ENCODE measurements around the gene RET. TPM values are rescaled to one million over a fixed set of nuclear protein-coding genes. Genes with fewer than 3 reads are reported as not detected.

RET gene
- total and polyA plus RNA-seq, 2 experiments from 2014 or later: 0.50 TPM; not detected in 1

DNA sequence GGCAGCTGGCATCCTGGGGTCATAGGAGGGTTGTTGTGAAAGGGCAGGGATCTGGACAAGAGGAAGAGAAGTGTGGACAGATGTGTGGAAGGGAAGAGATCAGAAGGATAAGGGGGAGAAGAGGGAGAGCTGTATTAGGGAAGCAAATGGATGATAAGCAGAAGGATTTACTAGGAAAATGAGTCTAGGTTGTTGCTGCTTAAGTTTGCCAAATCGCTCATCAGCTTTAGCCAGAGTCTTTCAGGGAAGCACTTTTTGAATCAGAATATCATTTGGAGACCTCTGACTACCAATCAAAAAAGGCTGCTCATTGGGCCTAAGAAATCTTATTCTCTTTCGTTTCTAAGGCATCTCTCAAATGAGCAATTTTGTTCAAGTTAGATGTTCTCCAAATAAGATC, 58.8 kb downstream of the RET start:
- H3K36me3 ChIP-seq (replicated peaks; ENCODE audit: insufficient read depth, low read depth): no peaks in the 10 kb centered on the region
- TF ChIP-seq EZH2phosphoT487 (IDR thresholded peaks at IDR 0.05; ENCODE audit: low read depth, severe bottlenecking, unreplicated experiment) (no peak), EZH2 (IDR thresholded peaks at IDR 0.05; ENCODE audit: borderline replicate concordance) (no peak)
- TF ChIP-seq, protein P1, sequence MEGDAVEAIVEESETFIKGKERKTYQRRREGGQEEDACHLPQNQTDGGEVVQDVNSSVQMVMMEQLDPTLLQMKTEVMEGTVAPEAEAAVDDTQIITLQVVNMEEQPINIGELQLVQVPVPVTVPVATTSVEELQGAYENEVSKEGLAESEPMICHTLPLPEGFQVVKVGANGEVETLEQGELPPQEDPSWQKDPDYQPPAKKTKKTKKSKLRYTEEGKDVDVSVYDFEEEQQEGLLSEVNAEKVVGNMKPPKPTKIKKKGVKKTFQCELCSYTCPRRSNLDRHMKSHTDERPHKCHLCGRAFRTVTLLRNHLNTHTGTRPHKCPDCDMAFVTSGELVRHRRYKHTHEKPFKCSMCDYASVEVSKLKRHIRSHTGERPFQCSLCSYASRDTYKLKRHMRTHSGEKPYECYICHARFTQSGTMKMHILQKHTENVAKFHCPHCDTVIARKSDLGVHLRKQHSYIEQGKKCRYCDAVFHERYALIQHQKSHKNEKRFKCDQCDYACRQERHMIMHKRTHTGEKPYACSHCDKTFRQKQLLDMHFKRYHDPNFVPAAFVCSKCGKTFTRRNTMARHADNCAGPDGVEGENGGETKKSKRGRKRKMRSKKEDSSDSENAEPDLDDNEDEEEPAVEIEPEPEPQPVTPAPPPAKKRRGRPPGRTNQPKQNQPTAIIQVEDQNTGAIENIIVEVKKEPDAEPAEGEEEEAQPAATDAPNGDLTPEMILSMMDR (IDR thresholded peaks at IDR 0.05; ENCODE audit: poor library complexity): no peak
- no peaks in the 10 kb centered on the region for H3K9me2 ChIP-seq (replicated peaks; ENCODE audit: insufficient read depth)
- H2AFZ ChIP-seq: no peak overlapping the region
- peaks cover 15% of the 10 kb centered on the region for H3K4me1 ChIP-seq (ENCODE audit: insufficient read depth)
- 96% methylated on average over 2 of the region's 2 CpGs for WGBS (ENCODE audit: low lambda C conversion rate, missing lambda C conversion rate)
- no peak overlapping the region for H3K27ac ChIP-seq
- no peak overlapping the region for H3K4me2 ChIP-seq
- no peaks in the 10 kb centered on the region for H3K9me3 ChIP-seq (ENCODE audit: low read depth)
- H3K4me3 ChIP-seq: no peak overlapping the region
- no peaks in the 10 kb centered on the region for H3K27me3 ChIP-seq
- H3K79me2 ChIP-seq: peaks cover 30% of the 10 kb centered on the region
- H4K20me1 ChIP-seq (ENCODE audit: insufficient read depth, poor library complexity, severe bottlenecking): no peaks in the 10 kb centered on the region
- DNase-seq (ENCODE audit: low spot score): no peak

DNA sequence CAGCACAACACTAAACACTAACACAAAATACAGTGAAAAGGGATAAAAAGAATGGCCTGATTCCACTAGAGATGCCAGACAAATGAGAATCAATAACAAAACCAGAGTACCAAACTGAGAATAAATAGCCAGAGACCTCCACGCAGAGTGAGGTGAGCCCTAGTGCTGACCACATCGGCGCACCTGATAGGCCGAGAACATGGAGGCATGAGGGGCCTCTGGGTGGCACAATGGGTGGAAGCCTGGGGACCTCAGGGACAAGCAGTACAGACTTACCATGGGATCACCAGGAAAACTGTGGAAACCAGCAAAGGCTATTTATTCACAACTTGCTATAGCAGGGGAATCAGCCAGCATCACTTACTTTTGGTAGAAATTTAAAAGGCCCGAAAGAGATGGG, 59.6 kb downstream of the RET start:
- TF ChIP-seq, protein P1 (IDR thresholded peaks at IDR 0.05; ENCODE audit: poor library complexity): no peak
- TF ChIP-seq EZH2 (IDR thresholded peaks at IDR 0.05; ENCODE audit: borderline replicate concordance) (no peak), EZH2phosphoT487 (IDR thresholded peaks at IDR 0.05; ENCODE audit: low read depth, severe bottlenecking, unreplicated experiment) (no peak)
- Histone ChIP-seq H3K9me2 (replicated peaks; ENCODE audit: insufficient read depth) (no peaks in the 10 kb centered on the region), H3K36me3 (replicated peaks; ENCODE audit: insufficient read depth, low read depth) (no peaks in the 10 kb centered on the region), H3K4me1 (ENCODE audit: insufficient read depth) (peaks cover 15% of the 10 kb centered on the region), H3K27ac (no peak overlapping the region), H3K4me3 (no peak overlapping the region), H4K20me1 (ENCODE audit: insufficient read depth, poor library complexity, severe bottlenecking) (no peaks in the 10 kb centered on the region), H2AFZ (no peak overlapping the region), H3K4me2 (peak overlapping the region; percentile 91), H3K79me2 (peaks cover 37% of the 10 kb centered on the region), H3K9me3 (ENCODE audit: low read depth) (no peaks in the 10 kb centered on the region), H3K27me3 (no peaks in the 10 kb centered on the region)
- DNase-seq (ENCODE audit: low spot score): no peak
- 96% methylated on average over 5 of the region's 5 CpGs for WGBS (ENCODE audit: low lambda C conversion rate, missing lambda C conversion rate)

DNA sequence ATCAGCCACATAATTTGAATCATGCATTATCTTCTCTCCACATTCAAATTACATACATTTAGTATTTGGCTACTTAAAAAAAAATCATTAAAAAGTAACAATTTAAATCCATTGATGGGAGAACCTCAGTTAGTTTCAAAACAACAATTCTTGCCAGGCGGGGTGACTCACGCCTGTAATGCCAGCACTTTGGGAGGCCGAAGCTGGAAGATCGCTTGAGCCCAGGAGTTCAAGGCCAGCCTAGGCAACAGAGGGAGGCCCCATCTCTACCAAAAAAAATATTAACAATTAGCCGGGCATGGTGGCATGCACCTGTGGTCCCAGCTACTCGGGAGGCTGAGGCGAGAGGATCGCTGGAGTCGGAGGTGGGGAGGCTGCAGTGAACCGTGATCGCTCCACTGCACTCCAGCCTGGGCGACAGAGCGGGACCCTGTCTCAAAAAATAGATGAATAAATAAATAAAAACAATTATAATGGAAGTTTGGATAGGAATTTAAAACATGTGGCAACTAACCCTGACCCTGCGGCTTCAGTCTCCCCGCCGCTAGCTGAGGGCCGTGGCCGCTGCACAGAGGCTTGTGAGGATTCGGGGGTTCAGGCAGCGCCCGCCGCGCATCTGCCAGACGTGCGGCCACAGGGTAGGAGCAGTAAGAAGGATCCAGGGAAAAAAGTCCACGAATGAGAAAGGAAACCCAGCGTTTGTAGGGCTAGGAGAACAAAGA, 60.3 kb downstream of the RET start:
- peak overlapping the region; percentile 91 for H3K4me2 ChIP-seq
- H3K79me2 ChIP-seq: peaks cover 45% of the 10 kb centered on the region
- TF ChIP-seq EZH2 (IDR thresholded peaks at IDR 0.05; ENCODE audit: borderline replicate concordance) (no peak), EZH2phosphoT487 (IDR thresholded peaks at IDR 0.05; ENCODE audit: low read depth, severe bottlenecking, unreplicated experiment) (no peak)
- TF ChIP-seq, protein P1 (IDR thresholded peaks at IDR 0.05; ENCODE audit: poor library complexity): no peak
- peak overlapping the region; percentile 99 for H3K27ac ChIP-seq
- peaks cover 5% of the 10 kb centered on the region for H4K20me1 ChIP-seq (ENCODE audit: insufficient read depth, poor library complexity, severe bottlenecking)
- H3K9me3 ChIP-seq (ENCODE audit: low read depth): no peaks in the 10 kb centered on the region
- H3K4me1 ChIP-seq (ENCODE audit: insufficient read depth): peaks cover 12% of the 10 kb centered on the region
- H3K9me2 ChIP-seq (replicated peaks; ENCODE audit: insufficient read depth): no peaks in the 10 kb centered on the region
- DNase-seq (ENCODE audit: low spot score): no peak
- no peaks in the 10 kb centered on the region for H3K36me3 ChIP-seq (replicated peaks; ENCODE audit: insufficient read depth, low read depth)
- H2AFZ ChIP-seq: peak overlapping the region; percentile 74
- peak overlapping the region; percentile 98 for H3K4me3 ChIP-seq
- no peaks in the 10 kb centered on the region for H3K27me3 ChIP-seq
- WGBS (ENCODE audit: low lambda C conversion rate, missing lambda C conversion rate): 42% methylated on average over 27 of the region's 27 CpGs

All from hepatocyte (in vitro differentiated cells).